Upper lobe of right lung (tissue), 1 donor: ENCODE data around the gene UBE2QL1. TPM values are rescaled to one million over a fixed set of nuclear protein-coding genes. Genes with fewer than 3 reads are reported as not detected.

ENCODE experiments used
- ATAC-seq: fragments of 200-7000 bp; cut with Tn5 transposase; one replicate; pipeline ENCODE4 v1.9.1; 2020; ENCODE audit warnings: mild to moderate bottlenecking, moderate library complexity
- DNase-seq: peaks from one replicate; pipeline ENCODE4 v3.0.0-alpha.2; 2020
- H3K27ac ChIP-seq: fragments of 200-600 bp; one replicate; pipeline ENCODE4 v1.8.0; 2022
- H3K27me3 ChIP-seq: fragments of 200-600 bp; one replicate; pipeline ENCODE4 v1.8.0; 2022; ENCODE audit warnings: mild to moderate bottlenecking
- H3K36me3 ChIP-seq: fragments of 200-600 bp; one replicate; pipeline ENCODE4 v1.8.0; 2022
- H3K4me1 ChIP-seq: fragments of 200-600 bp; one replicate; pipeline ENCODE4 v1.8.0; 2022
- H3K4me3 ChIP-seq: fragments of 200-600 bp; one replicate; pipeline ENCODE4 v1.8.0; 2022; ENCODE audit warnings: mild to moderate bottlenecking
- H3K9me3 ChIP-seq: fragments of 200-600 bp; one replicate; pipeline ENCODE4 v1.8.0; 2022
- CTCF ChIP-seq: fragments of 200-600 bp; IDR thresholded peaks from one replicate; pipeline ENCODE4 v1.8.0; 2022; ENCODE audit warnings: antibody characterized with exemption
- intact Hi-C: fragments of 100-400 bp; cut with DNase I; formaldehyde crosslinking; loops from one replicate; pipeline ENCODE4 v1.11.0; 2022
- total RNA-seq: library from RNA; stranded (reverse); fragmentation: NEBNext Ultra II Directional; extraction: Animal tissue kit (Norgen Biotek cat#: 25700); gene quantifications from one replicate; pipeline ENCODE4 v1.2.1, GENCODE V29; 2021
- donor health status: DM: no; HTN: yes; CAD: no; lungs with severe emphysema.

The UBE2QL1 gene
- total RNA-seq, 1 donor from 2014 or later, result not detected

GRCh38 chr5:6452622-6453504 lies 4.2 kb downstream of the UBE2QL1 start:
- no peak overlapping the region for H3K27ac ChIP-seq
- H3K4me3 ChIP-seq, result no peak overlapping the region
- intact Hi-C loops, result no loop called here
- H3K9me3 ChIP-seq, result no peaks in the 10 kb centered on the region
- DNase-seq (no peak), ATAC-seq (no peak)
- H3K36me3 ChIP-seq, result no peaks in the 10 kb centered on the region
- H3K4me1 ChIP-seq, result peaks cover 5% of the 10 kb centered on the region
- no peak for TF ChIP-seq CTCF
- peaks cover 74% of the 10 kb centered on the region for H3K27me3 ChIP-seq

- Histone ChIP-seq H3K27me3 (peaks cover 70% of the 10 kb centered on the region), H3K36me3 (no peaks in the 10 kb centered on the region), H3K9me3 (no peaks in the 10 kb centered on the region), H3K27ac (no peak overlapping the region), H3K4me1 (peaks cover 2% of the 10 kb centered on the region), H3K4me3 (no peak overlapping the region)
- no peak for TF ChIP-seq CTCF
- ATAC-seq, result no peak
- intact Hi-C loops, result no loop called here
- DNase-seq, result no peak
These were observed 5.4 kb downstream of the UBE2QL1 start for GRCh38 chr5:6453937-6454560.

DNA sequence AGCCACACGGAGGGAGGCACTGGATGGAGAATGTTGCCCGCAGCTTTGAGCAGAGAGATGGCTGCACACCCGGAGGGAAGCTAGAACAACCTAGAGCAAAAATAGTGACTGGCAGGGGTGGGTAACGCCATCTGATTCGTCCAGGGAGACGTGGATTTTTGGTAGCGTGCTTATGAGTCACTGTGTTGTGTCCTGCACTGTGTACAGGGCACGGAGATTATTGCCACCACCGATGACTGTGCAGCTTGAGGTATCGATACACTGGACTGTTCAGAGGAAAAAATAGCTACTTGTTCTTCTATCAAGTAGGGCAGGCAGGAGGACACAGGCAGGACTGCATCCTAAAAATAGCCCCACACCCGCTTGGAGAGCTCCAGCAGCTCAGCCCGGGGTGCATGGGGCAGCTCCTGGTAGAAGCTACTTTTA lies 6.0 kb downstream of the UBE2QL1 start:
- no peaks in the 10 kb centered on the region for H3K4me1 ChIP-seq
- no peak for DNase-seq
- H3K27me3 ChIP-seq, result peaks cover 65% of the 10 kb centered on the region
- no peak for ATAC-seq
- intact Hi-C loops, result no loop called here
- H3K36me3 ChIP-seq, result no peaks in the 10 kb centered on the region
- no peaks in the 10 kb centered on the region for H3K9me3 ChIP-seq
- no peak overlapping the region for H3K27ac ChIP-seq
- no peak overlapping the region for H3K4me3 ChIP-seq
- no peak for TF ChIP-seq CTCF

DNA sequence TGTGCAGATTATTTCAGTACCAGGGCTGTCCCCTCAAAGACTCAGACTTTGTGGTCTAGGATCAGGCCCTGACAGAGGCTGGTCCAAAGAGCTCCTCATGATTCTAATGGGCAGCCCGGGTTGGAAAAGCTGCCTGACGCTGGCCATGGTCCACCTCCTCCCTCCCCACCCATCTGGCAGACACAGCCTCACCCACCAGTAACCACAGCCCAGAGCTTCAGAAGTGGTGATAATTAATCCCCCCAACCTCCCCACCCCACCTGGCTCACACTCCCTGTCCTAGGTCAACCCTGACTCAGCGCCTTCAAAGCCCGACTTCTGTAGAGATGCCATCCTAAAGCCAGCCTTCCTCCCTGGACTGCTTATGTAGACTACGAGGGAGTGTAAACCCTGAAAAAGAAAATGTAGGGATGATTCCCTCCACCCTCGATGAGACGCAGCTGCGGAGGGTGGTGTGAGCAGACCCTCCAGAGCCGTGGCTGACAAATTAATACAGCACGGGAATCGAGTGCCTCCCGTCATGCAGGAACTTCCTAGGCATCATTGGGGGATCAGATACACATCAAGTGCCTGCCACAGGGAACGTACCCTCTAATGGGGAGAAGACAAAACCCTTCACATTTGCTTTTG lies 7.0 kb downstream of the UBE2QL1 start:
- DNase-seq (no peak), ATAC-seq (no peak)
- no peaks in the 10 kb centered on the region for H3K4me1 ChIP-seq
- H3K36me3 ChIP-seq, result no peaks in the 10 kb centered on the region
- H3K27ac ChIP-seq, result no peak overlapping the region
- intact Hi-C loops, result no loop called here
- H3K9me3 ChIP-seq, result no peaks in the 10 kb centered on the region
- no peak overlapping the region for H3K4me3 ChIP-seq
- H3K27me3 ChIP-seq, result peaks cover 55% of the 10 kb centered on the region
- TF ChIP-seq CTCF, result no peak

DNA sequence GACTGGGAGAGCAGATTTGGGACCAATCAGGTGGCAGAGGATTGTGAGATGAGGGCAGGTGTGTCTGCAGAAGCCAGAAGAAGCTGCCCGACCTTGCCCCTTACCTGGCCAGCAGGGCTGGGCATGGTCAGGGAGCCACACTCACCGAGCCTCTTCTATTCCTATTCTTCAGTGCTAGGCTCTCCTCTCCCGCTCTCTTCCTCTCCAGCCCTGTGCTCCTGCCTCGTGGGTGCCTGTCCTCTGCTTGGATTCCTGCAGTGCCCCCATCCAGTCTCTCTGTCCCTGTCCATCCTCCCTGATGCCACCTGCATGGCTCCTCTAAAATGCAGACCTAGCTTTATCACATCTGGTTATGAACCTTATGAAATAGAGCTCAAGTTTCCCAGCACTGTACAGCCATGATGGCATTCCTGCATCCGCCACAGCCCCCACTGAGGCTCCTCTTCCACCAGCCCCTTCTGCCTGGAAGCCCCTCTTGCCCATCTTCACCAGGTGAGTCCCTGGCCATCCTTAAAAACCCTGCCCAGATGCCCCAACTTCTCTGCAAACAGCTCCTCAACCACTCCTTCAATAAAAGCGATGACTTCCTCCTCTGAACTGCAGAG lies 8.2 kb downstream of the UBE2QL1 start:
- TF ChIP-seq CTCF, result no peak
- H3K27me3 ChIP-seq, result peaks cover 45% of the 10 kb centered on the region
- no peak for DNase-seq

More for the DNA sequence above, 8.2 kb downstream of the UBE2QL1 start:
- Histone ChIP-seq H3K4me3 (no peak overlapping the region), H3K27ac (no peak overlapping the region), H3K36me3 (no peaks in the 10 kb centered on the region), H3K9me3 (no peaks in the 10 kb centered on the region), H3K4me1 (no peaks in the 10 kb centered on the region)
- no peak for ATAC-seq
- intact Hi-C loops, result no loop called here
